T-helper 2 cell treated with Interferon-gamma antibody and Interleukin-4, amounts not matched to agents 100 ng/mL and 5 ng/mL, for 36 hours (primary cell): Measurements from ENCODE around the gene MAPRE2. TPM values are rescaled to one million over a fixed set of nuclear protein-coding genes. Genes with fewer than 3 reads are reported as not detected.

ENCODE experiments used
- intact Hi-C: fragments of 100-400 bp; cut with micrococcal nuclease; formaldehyde crosslinking; loops from one replicate; pipeline ENCODE4 v1.15.1; 2023
- total RNA-seq: library from RNA; stranded (reverse); gene quantifications from 2 replicates; pipeline ENCODE4 v1.2.3, GENCODE V29; 2022

The MAPRE2 gene
- total RNA-seq, 1 donor from 2014 or later = 41.1 TPM

- intact Hi-C loops = no loop called here
Measured at GRCh38 chr18:35059280-35059927, 18.2 kb downstream of the MAPRE2 start.

DNA sequence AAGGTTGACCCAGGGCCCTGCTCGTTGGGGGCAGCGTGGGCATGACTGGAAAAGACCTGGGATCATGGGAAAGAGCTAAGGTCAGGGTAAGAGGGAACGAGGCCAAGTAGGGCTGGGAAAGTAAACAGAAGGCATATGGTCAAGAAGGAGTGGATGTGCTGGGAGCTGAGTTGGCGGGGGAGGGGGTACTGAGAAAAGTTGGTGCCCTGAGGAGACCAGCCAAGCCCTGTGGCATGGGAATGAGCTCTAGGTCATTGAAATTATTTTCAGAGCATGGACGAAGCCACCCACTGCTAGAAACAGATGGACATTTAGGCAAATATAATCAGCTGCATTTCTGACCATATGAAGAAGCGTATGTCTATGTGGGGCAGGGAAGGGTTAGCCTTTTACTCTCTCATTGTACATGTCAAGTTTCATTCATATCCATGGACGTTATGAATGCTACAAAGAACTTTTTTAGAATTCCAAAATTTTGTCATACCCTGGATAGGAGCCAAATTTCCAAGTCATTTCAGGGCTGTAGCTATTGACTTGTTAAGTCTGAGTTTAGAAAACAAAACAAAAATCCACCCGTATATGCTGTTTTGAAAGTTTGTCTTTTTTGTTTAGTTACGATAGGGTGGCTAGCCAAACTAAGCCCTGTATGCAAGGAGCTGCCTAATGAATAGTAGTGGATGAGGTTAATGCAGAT is 19.1 kb downstream of the MAPRE2 start:
- intact Hi-C loops = no loop called here

DNA sequence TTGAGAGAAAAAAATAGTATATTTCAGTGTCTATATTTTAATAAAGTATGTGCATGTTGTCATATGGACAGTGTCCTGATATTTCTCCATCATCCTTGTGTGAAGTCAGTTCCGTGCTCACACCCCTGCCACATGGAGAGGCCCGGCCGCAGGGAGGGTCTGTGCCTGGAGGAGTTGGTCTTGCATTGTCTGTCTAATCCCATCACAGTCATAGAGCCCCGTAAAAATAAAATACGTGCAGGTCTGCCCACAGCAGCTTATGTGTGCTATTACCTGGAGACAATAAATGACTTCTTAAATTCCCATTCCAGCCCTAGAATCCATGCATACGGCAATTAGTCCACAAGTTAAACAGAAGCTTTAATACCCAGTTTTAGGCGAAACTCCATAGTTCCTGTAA is 20.1 kb downstream of the MAPRE2 start:
- intact Hi-C loops = no loop called here

DNA sequence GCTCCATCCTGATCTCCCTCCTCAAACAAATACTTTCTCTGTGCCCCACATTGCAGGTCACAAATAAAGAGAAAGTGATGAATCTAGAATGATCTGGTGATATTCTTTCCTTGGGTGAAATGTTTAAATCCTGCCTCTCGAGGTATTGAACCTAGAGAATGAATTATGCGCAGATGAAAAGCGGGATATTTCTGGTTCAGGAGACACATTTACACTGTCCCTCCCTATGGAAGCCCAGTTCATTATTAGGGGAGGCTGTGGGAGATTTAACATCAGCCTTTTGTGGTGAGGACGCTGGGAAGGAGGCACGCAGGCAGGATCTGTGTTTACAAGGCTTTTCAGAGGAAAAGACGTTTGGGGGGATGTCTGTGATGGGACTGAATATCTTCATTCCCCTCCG is 20.6 kb downstream of the MAPRE2 start:
- intact Hi-C loops = no loop called here

DNA sequence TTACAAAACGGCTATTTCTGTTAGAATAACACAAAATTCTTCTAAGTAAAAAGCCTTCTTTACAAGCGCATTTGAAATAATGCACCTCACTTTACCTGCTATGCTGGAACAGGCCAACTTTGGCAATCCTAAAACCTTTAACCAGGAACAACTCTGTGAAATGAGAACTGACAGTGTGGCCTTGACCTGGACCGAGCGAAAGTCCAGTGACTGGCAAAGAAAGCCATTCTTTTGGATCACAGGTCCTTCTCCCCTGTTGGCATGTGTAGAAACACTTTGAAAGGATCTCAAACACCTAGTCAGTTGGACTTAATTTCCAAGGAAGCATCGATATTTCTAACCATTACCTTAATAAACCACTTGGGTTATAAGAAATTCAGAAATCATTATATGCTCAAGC is 21.2 kb downstream of the MAPRE2 start:
- intact Hi-C loops = no loop called here

DNA sequence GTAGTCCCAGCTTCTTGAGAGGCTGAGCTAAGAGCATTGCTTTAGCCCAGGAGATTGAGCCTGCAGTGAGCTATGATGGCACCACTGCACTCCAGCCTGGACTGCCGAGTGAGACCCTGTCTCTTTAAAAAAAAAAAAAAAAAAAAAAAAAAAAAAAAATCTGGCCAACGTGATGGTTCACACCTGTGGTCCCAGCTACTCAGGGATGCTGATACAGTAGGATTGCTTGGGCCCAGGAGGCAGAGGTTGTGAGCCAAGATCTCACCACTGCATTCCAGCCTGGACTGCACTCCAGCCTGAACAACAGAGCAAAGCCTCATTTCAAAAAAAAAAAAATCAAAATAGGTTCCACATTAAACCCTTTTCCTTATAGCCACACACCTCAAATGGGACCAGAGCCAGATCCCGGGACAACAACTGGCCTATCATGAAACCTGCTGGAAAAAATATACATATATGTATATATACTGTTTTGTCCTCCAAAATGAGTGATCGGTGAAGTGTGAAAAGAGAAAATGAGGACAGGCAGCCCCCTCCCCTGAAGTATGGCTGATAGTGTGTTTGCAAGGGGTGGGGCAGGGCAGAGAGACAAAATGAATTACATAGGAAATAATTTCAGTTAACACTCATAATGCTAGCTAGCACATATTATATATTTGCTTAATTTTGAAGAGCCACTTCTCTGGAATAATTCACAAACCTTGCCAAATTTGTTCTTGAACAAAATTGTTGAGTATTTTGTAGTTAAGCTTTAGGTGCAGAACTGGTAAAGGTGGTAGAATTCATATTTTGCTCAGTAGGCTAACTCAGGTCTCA is 22.9 kb downstream of the MAPRE2 start:
- intact Hi-C loops = no loop called here

- intact Hi-C loops = no loop called here
Measured at GRCh38 chr18:35067454-35067853, 26.2 kb downstream of the MAPRE2 start.

DNA sequence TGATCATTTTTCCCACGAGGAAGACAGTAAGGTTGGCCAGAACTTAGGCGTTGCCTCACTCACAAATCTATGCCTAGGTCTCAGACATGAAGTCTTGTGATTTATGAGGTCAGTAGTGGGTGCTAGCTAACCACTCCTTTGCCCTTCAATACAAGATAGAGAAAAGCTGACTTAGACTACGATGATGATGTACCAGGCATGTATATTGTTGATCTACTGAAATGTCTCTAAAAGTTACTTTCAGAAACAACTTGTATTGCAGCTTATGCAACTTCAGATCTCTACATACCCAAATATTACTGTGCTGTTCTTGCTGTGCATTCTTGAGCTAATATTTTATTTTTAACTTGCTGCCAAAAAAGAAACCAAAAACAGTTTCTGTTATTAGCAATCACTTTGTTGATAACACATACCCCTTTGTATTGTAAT is 30.6 kb downstream of the MAPRE2 start:
- intact Hi-C loops = no loop called here

GRCh38 chr18:35072616-35073015 is 31.4 kb downstream of the MAPRE2 start:
- intact Hi-C loops = no loop called here

GRCh38 chr18:35073186-35074105 is 32.2 kb downstream of the MAPRE2 start:
- intact Hi-C loops = no loop called here

GRCh38 chr18:35074581-35074980 is 33.4 kb downstream of the MAPRE2 start:
- intact Hi-C loops = no loop called here

DNA sequence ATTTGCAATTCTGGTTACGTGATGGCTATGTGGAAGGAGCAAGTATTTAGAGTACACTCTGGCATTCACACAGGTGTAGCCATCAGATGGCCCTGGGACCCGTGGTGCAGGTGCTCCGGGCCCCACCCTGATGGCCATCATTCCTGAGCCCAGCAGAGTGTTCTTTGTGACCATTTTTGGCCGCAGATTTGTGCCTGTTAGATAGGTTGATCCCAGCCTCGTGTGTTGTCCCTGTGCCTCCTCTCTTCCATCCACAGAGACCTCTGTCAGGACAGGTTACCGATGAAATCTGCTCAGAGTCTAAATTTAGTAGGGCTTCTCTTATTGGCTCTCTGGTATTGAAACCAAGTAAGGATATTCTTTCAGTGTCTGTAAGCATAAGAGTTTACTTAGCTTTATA is 33.9 kb downstream of the MAPRE2 start:
- intact Hi-C loops = no loop called here

- intact Hi-C loops = no loop called here
Measured at GRCh38 chr18:35076135-35076924, 35.1 kb downstream of the MAPRE2 start.

GRCh38 chr18:35077937-35078336 is 36.7 kb downstream of the MAPRE2 start:
- intact Hi-C loops = no loop called here

DNA sequence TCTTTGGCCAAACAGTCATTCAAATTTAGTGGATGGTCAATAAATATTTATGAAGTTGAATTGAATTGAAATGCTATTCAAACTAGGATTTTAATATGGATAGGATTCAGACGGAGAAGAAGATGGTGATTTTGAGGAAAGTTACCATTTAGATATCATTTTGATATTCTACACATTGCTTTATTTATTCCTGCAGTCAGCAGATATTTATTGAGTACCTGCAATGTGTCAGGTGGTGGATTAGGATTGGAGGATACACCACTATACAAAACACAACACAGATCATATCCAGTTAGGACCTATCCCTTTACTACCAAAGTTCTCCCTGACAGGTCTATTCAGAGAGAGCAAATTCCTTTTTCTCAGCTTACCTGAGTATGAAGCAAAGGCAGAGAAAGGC is 38.8 kb downstream of the MAPRE2 start:
- intact Hi-C loops = no loop called here

- intact Hi-C loops = no loop called here
Measured at GRCh38 chr18:35083174-35083712, 42.0 kb downstream of the MAPRE2 start.

DNA sequence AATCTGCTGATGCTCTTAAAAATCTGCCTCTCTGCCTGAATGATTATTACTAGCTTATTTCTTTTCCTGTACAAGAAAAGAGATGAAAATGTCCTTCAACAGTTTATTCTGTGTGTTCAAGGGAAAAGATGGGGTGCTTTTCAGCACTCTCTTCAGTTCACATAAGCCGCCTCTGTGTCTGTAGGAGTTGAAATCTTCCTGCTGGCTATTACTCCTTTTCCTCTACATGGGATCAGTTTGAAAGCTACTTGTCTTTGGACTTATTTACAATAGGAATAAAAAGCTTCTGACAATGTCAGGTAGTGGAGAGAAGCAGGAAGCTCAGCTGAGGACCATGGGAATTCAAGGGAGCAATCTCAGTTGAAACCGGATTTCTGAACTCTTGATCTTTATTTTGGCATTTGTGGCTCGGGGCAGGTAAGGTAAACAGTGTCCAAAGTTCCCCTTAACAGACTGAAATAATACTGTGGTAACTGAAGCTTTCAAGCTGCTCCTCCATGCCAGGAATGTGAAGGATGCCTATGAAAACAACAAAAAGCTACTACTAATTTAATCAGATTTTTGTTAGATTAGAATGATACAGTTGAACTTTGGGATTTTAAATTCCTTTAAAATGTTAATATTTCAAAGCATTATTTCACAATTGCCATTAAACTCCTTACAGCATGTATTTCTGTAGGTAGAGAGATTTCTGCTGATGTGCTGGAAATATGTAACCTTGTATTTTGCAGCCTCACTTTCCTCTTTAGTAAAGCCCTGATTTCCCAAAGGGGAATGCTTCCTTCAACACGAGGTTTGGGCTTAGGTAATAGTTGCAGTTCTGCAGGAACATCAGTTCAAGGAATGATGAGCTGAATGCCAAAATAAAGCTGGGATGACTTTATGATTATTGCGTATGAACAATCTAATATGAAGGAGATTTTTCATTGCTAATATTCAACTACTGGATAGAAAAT is 43.6 kb downstream of the MAPRE2 start:
- intact Hi-C loops = no loop called here

GRCh38 chr18:35085450-35086380 is 44.5 kb downstream of the MAPRE2 start:
- intact Hi-C loops = no loop called here
